Measurements from ENCODE around the gene RBM23. TPM values are rescaled to one million over a fixed set of nuclear protein-coding genes. Genes with fewer than 3 reads are reported as not detected.

RBM23 gene
- total RNA-seq, 2 experiments from 2014 or later, result 55.0 to 56.0 TPM

GRCh38 chr14:22848351-22849164 lies 70.4 kb downstream of the RBM23 start:
- Mint-ChIP-seq H3K4me1 (ENCODE audit: low read depth) (peaks cover 15% of the 10 kb centered on the region), H3K4me3 (no peak overlapping the region), H3K27ac (no peak overlapping the region), H3K9me3 (no peaks in the 10 kb centered on the region), H3K27me3 (no peaks in the 10 kb centered on the region), H3K36me3 (no peaks in the 10 kb centered on the region)
- intact Hi-C loops (cut with micrococcal nuclease), result no loop called here
- ChIA-PET POLR2A (no interaction called here), CTCF (interaction anchor here (1.1 to 1.9 kb wide), 4 partner anchors 23 to 278 kb away, joined by 3 to 7 read pairs (median 4); partner anchors contain the start of gene LRP10)
- no peak for DNase-seq

GRCh38 chr14:22847661-22848341 lies 71.1 kb downstream of the RBM23 start:
- intact Hi-C loops (cut with micrococcal nuclease), result no loop called here
- POLR2A ChIA-PET, result no interaction called here
- H3K9me3 Mint-ChIP-seq, result no peaks in the 10 kb centered on the region

GRCh38 chr14:22846811-22847307 lies 72.1 kb downstream of the RBM23 start:
- no peak overlapping the region for H3K4me3 Mint-ChIP-seq
- DNase-seq, result no peak
- no peak overlapping the region for H3K27ac Mint-ChIP-seq
- H3K4me1 Mint-ChIP-seq (ENCODE audit: low read depth), result peaks cover 9% of the 10 kb centered on the region
- CTCF ChIA-PET, result interaction anchor here (0.6 to 1.0 kb wide), 2 partner anchors 26 to 290 kb away, joined by 3 read pairs; no protein-coding TSS in a partner anchor
- POLR2A ChIA-PET, result interaction anchor here (0.7 kb wide), 1 partner anchor 181 kb away, joined by 3 read pairs; no protein-coding TSS in a partner anchor
- H3K9me3 Mint-ChIP-seq, result no peaks in the 10 kb centered on the region
- no peaks in the 10 kb centered on the region for H3K27me3 Mint-ChIP-seq
- intact Hi-C loops (cut with micrococcal nuclease), result no loop called here
- no peaks in the 10 kb centered on the region for H3K36me3 Mint-ChIP-seq

More at GRCh38 chr14:22847661-22848341, 71.1 kb downstream of the RBM23 start:
- DNase-seq, result no peak
- Mint-ChIP-seq H3K27ac (no peak overlapping the region), H3K36me3 (no peaks in the 10 kb centered on the region), H3K4me3 (no peak overlapping the region), H3K27me3 (no peaks in the 10 kb centered on the region), H3K4me1 (ENCODE audit: low read depth) (peaks cover 11% of the 10 kb centered on the region)
- CTCF ChIA-PET, result interaction anchor here (1.0 to 1.9 kb wide), 4 partner anchors 25 to 291 kb away, joined by 3 to 7 read pairs (median 4); no protein-coding TSS in a partner anchor

- Mint-ChIP-seq H3K27me3 (no peaks in the 10 kb centered on the region), H3K4me1 (ENCODE audit: low read depth) (peaks cover under 1% of the 10 kb centered on the region), H3K27ac (no peak overlapping the region), H3K9me3 (no peaks in the 10 kb centered on the region), H3K4me3 (no peak overlapping the region), H3K36me3 (no peaks in the 10 kb centered on the region)
- no peak for DNase-seq
- intact Hi-C loops (cut with micrococcal nuclease), result no loop called here
- ChIA-PET POLR2A (interaction anchor here (0.7 kb wide), 1 partner anchor 180 kb away, joined by 3 read pairs; no protein-coding TSS in a partner anchor), CTCF (interaction anchor here (1.5 kb wide), 1 partner anchor 27 kb away, joined by 4 read pairs; no protein-coding TSS in a partner anchor)
These were observed 72.9 kb downstream of the RBM23 start for GRCh38 chr14:22845821-22846625.

GRCh38 chr14:22845103-22845394 lies 73.9 kb downstream of the RBM23 start:
- ChIA-PET CTCF (interaction anchor here (1.5 kb wide), 1 partner anchor 28 kb away, joined by 4 read pairs; no protein-coding TSS in a partner anchor), POLR2A (no interaction called here)
- Mint-ChIP-seq H3K9me3 (no peaks in the 10 kb centered on the region), H3K4me1 (ENCODE audit: low read depth) (no peaks in the 10 kb centered on the region), H3K27ac (no peak overlapping the region), H3K36me3 (no peaks in the 10 kb centered on the region), H3K27me3 (peaks cover 2% of the 10 kb centered on the region), H3K4me3 (no peak overlapping the region)
- intact Hi-C loops (cut with micrococcal nuclease), result no loop called here
- DNase-seq, result no peak

GRCh38 chr14:22844221-22845102 lies 74.5 kb downstream of the RBM23 start:
- Mint-ChIP-seq H3K4me1 (ENCODE audit: low read depth) (no peaks in the 10 kb centered on the region), H3K27ac (no peak overlapping the region), H3K27me3 (peaks cover 4% of the 10 kb centered on the region), H3K36me3 (no peaks in the 10 kb centered on the region), H3K4me3 (no peak overlapping the region), H3K9me3 (no peaks in the 10 kb centered on the region)
- DNase-seq, result no peak
- CTCF ChIA-PET, result interaction anchor here (1.2 to 1.5 kb wide), 2 partner anchors 22 to 28 kb away, joined by 3 to 4 read pairs; no protein-coding TSS in a partner anchor
- intact Hi-C loops (cut with micrococcal nuclease), result no loop called here
- POLR2A ChIA-PET, result no interaction called here

Other genes with a start within 250 kb of the RBM23 start
- 100 to 1,000 TPM; 131 to 136 TPM for gene OXA1L, start 152.5 kb downstream of the RBM23 start, total RNA-seq
- gene SLC7A7, start 103.7 kb downstream of the RBM23 start, total RNA-seq, result under 1 TPM; 0.10 to 0.34 TPM
- 100 to 1,000 TPM; 152 to 156 TPM for gene MRPL52, start 89.3 kb downstream of the RBM23 start, total RNA-seq
- 1 to 10 TPM; 1.1 to 1.4 TPM for gene MMP14, start 82.6 kb downstream of the RBM23 start, total RNA-seq
- 10 to 100 TPM; 62.4 to 64.3 TPM for gene LRP10, start 47.4 kb downstream of the RBM23 start, total RNA-seq
- under 1 TPM; 0.36 to 0.77 TPM for gene REM2, start 35.9 kb downstream of the RBM23 start, total RNA-seq
- gene PRMT5, start 10.2 kb upstream of the RBM23 start, total RNA-seq, result 100 to 1,000 TPM in 1 of 2 experiments, 10 to 100 TPM in 1; 85.6 to 100 TPM
- gene HAUS4, start 37.9 kb upstream of the RBM23 start, total RNA-seq, result 10 to 100 TPM; 84.4 to 86.6 TPM
- 1 to 10 TPM; 1.5 to 1.7 TPM for gene AJUBA, start 63.4 kb upstream of the RBM23 start, total RNA-seq
- gene C14orf93, start 91.0 kb upstream of the RBM23 start, total RNA-seq, result 10 to 100 TPM in 1 of 2 experiments, 1 to 10 TPM in 1; 7.5 to 10.8 TPM
- 100 to 1,000 TPM; 116 to 119 TPM for gene PSMB5, start 115.8 kb upstream of the RBM23 start, total RNA-seq
- not detected for gene PSMB11, start 123.1 kb upstream of the RBM23 start, total RNA-seq
- gene CDH24, start 138.4 kb upstream of the RBM23 start, total RNA-seq, result 1 to 10 TPM in 1 of 2 experiments, under 1 TPM in 1; 1.00 to 1.1 TPM
- 100 to 1,000 TPM; 148 to 157 TPM for gene ACIN1, start 176.0 kb upstream of the RBM23 start, total RNA-seq
- gene C14orf119, start 176.4 kb upstream of the RBM23 start, total RNA-seq, result 10 to 100 TPM; 58.0 to 62.8 TPM
- gene CIROP, start 185.8 kb upstream of the RBM23 start, total RNA-seq, result not detected
- under 1 TPM; 0.19 to 0.34 TPM for gene CEBPE, start 200.1 kb upstream of the RBM23 start, total RNA-seq

Measured in activated CD4-positive, alpha-beta memory T cell treated with anti-CD3 and anti-CD28 coated beads for 36 hours (primary cell).